NCI-H460 (cell line): ENCODE data around the gene LRRC55. TPM values are rescaled to one million over a fixed set of nuclear protein-coding genes. Genes with fewer than 3 reads are reported as not detected.

ENCODE experiments used
- DNase-seq: peaks from one replicate; pipeline ENCODE4 v3.0.0-alpha.2; 2016; ENCODE audit warnings: low read depth; ENCODE audit errors: extremely low read depth
- polyA plus RNA-seq: library from polyadenylated mRNA; depleted of rRNA; stranded (reverse); fragments of >200 nt; gene quantifications from 2 replicates; pipeline ENCODE4 v1.2.3, GENCODE V29; 2014; cell fraction: nucleus; rRNA removed
- total RNA-seq: library from RNA; depleted of rRNA; stranded (reverse); fragments of >200 nt; shearing (Covaris generic); gene quantifications from 2 replicates; pipeline ENCODE4 v1.2.3, GENCODE V29; 2014; rRNA removed

LRRC55 gene, protein sequence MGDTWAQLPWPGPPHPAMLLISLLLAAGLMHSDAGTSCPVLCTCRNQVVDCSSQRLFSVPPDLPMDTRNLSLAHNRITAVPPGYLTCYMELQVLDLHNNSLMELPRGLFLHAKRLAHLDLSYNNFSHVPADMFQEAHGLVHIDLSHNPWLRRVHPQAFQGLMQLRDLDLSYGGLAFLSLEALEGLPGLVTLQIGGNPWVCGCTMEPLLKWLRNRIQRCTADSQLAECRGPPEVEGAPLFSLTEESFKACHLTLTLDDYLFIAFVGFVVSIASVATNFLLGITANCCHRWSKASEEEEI
- total RNA-seq = not detected in 2 replicates
- not detected in 2 replicates for polyA plus RNA-seq

DNA sequence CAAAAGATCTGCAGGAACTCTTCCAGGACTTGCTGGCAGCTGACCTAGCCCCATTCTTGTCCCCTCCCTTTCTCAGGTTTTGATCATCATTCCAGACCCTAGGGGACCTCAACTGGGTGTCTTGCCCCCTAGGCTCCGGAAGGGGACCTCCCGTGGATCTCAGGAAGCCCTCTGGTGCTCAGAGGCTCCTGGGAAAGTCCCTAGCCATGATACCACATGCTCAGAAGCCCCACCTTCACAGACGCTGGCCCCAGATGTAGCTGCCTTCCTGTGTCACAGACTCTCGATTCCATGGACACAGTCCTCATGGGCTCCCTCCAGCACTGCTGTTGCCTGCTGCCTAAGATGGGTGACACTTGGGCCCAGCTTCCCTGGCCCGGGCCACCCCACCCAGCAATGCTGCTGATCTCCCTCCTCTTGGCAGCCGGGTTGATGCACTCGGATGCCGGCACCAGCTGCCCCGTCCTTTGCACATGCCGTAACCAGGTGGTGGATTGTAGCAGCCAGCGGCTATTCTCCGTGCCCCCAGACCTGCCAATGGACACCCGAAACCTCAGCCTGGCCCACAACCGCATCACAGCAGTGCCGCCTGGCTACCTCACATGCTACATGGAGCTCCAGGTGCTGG lies at the start of gene LRRC55:
LRRC55 (plus strand) TSS at position 276 of the 628 bp plus-strand sequence; CDS start at position 346, 70 bp downstream.
- no peak for DNase-seq

DNA sequence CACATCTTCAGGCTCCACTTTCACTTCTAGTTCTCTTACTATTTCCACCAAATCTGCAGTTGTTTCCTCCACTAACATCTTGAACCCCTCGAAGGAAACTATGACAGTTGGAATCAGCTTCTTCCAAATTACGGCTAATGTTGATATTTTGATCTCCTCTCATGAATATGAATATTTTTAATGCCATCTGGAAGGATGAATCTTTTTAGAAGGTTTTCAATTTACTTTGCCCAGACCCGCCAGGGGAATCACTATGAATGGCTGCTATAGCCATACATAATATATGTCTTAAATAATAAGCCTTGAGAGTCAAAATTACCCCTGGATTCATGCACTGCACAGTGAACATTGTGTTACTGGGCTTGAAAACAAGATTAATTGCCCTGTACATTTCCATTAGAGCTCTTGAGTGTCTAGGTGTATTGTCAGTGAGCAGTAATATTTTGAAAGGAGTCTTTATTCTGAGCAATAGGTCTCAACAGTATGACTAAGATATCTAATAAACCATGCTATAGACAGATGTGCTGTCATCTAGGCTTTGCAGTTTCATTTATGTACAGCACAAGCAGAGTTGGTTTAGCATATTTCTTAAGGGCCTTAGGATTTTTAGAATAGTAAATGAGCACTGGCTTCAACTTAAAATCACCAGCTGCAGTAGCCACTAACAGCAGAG lies 48.3 kb upstream of the LRRC55 start:
- DNase-seq = no peak

DNA sequence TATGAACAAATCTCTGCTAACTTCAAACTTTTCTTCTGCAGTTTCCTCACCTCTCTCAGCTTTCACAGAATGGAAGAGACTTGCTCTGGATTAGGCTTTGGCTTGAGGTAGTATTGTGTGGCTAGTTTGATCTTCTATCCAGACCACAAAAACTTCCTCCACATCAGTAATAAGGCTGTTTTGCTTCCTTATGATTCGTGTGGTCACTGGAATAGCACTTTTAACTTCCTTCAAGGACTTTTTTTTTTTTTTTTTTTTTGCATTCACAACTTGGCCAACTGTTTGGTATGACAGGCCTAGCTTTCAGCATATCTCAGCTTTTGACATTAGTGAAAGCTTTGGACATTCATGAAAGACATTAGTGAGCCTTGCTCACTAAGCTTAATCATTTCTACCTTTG lies 47.5 kb upstream of the LRRC55 start:
- no peak for DNase-seq

DNA sequence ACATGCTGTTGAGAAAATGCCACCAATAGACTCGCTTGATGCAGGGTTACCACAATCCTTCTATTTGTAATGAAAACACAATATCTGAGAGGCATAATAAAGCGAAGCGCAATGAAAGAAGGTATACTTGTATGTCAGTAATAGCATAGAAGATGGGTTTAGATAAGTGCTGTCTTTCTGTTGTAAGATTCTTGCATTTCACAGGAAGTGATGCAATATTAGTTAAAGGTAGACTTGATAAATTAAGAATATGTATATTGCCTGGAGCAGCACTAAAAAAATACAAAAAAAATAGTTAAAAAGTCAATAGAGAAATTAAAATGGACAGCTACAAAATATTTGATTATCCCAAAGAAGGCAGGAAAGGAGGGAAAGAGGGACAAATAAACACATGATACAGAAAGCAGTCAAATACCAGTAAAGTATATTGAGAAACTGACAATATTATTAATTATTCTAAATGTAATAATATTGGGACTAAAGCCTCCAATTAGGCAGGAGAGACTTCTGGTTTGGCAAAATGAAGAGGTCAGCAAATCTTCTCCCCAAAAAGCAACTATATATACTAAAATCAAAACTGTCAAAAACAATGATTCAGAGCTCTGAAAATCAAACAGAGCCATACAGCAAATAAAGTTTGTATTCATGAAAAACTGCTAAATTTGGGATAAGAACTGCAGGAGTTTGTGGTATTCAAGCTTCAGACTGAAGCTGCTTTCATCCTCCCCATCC lies 46.6 kb upstream of the LRRC55 start:
- no peak for DNase-seq

DNA sequence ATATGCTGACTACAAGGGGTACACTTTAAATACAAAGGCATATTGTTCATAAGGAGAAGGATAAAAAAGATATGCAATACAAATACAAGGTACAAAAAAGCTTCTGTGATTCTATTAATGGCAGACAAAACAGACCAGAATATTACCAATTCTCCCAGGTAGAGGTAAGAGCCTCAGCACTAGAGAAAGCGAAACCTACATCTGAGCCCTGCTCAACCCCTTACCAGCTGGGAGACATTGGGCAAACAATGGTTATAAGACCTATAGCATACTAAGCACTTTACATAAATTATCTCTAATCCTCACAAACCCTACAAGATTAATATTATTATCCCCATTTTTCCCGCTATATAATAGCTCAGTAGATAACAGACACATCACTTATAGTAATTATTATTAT lies 41.2 kb upstream of the LRRC55 start:
- DNase-seq = no peak

DNA sequence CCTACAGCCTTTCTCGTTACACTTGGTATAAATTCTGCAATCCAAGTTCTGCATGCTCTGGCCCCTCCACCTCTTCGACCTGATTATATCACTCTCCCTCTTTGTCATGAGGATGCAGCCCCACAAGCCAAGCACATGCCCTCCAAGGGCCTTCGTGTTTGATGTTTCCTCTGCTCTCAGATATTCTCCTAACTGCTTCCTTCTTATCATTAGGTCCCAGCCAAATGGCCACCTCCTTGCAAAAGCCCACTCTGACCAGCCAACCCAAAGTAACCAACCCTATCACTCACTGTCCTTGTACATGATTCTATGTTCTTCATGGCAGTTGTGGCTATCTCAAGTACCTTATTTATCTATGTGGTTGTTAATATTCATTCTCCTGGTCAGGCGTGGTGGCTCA lies 38.3 kb upstream of the LRRC55 start:
- DNase-seq = no peak

DNA sequence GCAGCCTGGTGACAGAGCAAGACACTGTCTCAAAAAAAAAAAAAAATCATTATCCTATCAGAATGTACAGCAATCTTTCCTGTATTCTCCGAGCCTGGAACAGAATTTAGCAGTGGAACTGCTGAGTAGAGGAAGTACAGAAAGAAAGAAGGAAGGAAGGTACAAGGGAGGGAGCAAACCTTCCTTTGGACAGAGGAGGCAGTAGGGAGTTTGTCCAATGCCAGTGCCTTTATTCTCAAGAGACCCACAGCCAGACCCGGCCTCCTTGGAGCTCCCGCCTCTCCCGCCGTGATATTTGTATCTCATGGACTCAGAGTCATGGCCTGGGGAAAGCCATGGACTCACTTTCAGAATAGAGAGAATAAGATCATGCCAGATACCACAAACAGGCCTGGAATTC lies 37.7 kb upstream of the LRRC55 start:
- DNase-seq = no peak

DNA sequence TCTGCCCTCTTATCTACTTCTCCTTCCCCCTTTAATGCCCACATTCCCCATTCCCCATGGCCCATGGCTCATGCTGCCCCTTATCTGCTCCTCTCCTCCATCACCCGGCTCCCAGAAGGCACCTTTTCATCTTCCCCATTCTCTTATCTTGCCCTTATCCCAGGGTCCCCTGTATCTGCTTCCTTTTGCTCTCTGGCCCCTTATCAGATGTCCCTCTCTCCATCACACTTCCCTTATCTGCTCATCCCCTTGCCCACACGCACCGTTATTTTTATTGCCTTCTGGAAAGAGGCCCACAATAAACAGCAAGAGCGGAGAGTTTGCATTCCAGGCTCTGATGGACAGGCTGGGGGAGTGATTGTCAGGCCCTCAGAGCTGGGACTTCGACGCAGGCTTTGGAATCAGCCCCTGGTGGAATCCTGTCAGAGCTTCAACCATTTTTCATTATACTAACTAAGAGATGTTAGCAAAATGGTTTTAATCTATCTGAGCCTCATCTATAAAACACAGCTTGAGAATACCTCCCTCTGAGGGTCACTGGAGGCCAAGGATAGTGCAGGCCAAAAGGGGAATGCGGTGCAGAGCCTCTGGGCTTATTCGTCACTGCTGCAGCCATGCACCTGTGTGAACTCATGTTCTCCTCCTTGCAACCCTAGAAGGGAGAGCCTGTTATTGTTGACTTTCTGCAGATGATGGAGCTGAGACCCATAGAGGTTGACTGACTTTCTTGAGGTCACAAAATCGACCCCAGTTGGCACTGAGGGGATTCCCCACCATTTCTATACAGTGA lies 37.0 kb upstream of the LRRC55 start:
- no peak for DNase-seq

DNA sequence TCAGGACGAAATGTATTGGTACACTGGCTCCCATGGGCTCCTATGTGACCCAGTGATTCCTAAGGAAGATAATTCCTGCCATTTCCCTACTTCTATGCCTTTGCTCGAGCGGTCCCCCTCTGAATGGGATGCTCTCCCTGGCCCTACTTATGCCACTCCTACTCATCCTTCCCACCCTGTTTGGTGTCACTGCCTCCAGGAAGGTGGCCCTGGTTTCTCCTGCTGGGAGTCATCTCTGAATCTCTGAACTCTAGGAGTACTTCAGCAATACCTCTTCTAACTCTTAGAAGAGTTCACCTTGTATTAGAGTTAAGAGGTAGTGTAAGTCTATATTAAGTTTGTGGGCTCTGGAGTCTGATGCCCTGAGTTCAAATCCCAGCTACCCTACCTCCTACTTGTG lies 35.5 kb upstream of the LRRC55 start:
- no peak for DNase-seq

DNA sequence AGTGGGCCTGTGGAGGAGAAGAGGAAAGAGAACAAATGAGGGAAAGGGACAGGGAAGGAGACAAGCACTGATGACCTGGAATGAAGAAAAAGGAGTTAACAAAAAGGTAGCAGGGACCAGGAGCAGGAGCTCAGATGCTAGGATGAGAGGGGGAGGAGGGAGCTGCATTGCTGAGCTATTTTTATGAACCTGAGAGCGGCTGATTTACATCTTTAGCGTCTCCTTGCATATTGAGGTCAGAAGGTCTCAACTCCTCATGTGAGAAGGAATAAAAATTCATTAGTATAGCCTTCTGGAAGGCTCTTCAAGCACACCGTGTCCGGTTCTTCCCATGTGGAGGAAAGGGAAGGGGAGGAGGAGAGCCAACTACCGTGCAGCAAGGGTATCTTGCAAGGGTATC lies 33.1 kb upstream of the LRRC55 start:
- no peak for DNase-seq

DNA sequence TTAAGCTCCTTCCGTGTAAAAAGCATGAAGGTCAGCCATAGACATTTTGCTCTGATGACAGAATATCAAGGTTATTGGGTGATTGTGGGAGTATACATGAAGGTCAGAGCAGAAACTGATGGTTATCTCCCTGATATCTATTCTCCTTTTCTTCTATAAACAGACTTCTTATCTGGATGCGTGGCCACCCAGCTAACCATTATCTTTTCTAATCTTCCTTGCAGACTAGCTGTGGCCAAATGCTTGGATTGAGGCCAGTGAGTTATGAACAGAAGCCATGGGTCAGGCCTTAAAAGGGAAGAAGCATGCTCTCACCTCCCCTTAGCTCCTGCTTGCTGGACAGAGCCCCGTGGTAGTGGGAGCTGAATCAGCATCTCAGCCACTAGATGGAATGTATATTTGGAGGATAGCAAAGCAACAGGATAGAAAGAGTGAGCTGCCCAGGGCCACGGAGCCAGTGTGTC lies 31.3 kb upstream of the LRRC55 start:
- DNase-seq = no peak

DNA sequence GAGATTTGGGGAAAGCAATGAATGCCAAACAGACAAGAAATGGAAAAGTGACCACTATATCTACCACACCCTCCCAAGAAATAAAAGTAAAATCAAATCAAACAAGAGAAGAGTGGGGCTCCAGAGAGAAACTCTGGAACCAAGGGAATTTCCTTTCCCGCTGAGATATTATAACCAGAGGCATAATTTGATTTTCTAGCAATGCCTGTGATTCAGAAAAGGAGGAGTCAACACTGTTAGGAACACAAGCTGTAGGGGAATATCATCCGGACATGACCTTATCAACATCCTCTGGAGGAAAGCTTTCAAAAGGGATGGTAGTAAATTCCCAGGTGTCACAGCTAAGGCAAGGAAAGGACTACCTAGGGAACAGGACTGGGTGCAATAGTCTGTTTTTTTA lies 29.6 kb upstream of the LRRC55 start:
- no peak for DNase-seq

DNA sequence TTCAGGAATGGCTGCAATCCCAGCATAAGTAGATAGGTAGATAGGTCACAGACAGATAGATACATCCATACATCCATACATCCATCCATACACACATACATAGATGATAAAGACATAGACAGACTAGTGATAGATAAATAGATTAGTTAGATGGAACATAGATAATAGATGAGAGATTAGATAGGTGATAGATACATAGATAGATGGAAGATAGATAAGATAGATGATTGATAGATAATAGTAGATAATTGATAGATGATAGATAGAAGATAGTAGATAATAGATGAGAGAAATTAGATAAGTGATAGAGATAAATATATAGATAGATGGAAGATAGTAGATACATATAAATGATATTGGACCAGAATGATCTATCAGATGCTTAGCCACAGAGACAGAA lies 28.3 kb upstream of the LRRC55 start:
- no peak for DNase-seq

DNA sequence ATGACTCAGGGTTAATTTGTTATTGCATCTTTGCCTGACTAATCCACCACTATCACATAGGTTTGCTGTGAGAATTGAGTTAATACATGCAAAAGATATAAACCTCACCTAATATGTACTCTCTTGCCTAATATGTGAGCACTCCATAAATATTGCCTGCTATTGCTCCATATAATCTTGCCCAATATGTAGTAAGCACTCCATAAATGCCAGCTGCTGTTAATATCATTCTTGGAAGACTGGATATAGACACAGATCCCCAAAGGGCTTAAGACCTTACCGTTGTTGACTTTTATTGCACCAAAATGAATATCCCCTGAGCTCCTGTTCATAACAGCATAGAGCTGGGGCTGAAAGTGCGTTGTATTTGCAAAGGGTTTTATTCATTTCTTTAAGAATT lies 27.0 kb upstream of the LRRC55 start:
- DNase-seq = no peak

DNA sequence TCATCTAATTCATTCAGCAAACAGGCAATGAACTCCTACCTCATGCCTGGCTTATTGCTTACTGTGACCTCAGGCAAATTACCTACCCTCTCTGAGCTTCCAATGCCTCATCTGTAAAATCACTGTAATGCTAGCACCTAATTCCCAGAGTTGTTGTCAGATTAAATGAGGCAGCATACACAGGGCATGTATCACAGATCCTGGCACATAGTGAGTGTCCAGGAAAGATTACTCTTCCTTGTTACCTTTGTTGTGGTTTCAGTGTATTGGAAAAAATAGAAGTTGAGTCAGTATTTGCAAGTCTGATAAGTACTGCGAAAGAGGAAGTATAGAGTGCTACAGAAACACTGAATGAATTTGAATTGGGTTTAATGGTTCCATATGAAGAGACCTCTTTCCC lies 26.4 kb upstream of the LRRC55 start:
- no peak for DNase-seq

DNA sequence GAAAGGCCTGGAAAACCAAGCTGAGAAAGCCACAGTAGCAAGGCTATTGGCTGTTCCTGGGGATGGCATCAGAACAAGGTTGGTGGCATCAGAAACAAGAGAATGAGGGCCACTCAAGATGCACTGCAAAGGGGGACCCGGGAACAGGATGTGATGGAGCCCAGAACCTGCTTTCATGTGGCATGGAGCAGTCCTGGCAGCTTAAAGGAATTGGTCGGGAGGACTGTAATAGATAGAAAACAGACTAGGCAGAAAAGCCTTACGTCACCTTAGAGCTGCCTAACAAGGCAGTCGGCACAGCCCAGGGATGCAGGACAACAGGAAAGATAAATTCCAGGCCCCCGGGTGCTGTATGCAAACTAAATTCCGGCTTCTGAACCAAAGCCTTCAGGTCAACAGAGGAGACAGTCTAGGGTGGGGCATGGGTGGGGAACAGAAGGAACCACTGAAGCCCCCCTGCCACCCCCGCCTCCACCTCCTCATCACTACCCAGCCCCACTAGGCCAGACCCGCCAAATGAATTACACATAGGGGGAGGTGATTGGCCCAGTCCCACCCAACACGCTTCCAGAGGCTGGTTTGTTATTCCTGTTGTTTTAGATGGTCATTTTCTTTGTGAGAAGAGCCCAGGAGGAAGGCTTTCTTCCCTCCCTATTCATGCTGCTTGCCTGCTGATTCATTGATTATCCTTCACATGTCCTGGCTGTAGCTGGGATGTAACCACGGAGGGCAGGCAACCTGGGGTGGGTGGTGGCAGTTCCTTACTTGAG lies 25.7 kb upstream of the LRRC55 start:
- DNase-seq = no peak

DNA sequence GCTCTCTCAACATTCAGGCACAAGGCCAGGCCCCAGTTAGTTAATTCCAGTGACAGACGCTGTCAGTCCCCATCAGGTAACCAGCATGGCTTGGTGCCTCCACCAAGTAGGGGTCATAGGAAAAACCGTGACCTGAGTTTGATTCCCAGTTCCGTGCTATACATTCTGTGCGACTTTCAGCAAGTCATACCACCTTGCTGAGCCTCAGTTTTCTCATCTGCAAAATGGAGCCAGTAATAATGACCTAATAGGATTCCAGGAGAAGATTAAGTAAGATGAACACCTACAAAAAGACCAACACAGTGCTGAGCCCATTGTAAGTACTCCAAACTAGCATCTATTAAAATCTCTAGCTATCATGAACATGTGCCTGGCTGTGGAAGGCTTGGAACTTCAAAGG lies 24.8 kb upstream of the LRRC55 start:
- DNase-seq = no peak

DNA sequence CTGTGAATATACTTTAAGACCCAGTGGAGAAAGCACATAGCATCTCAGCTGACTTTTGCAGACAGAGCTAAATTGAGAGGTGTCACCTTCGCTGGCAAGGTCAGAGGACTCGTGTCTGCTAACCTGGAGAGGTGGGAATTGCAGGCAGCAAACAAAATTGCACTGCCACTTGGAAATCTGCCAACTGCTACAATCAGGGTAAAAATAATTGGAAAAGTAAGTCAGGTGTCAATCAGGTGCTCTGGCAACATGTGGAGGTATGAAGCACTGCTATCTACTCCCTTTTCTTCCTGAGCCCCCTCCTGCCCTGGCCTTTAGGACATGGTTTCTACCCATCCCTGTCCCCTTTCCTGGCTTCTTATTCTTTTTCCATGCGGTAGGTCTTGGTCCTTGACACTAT lies 24.1 kb upstream of the LRRC55 start:
- no peak for DNase-seq

DNA sequence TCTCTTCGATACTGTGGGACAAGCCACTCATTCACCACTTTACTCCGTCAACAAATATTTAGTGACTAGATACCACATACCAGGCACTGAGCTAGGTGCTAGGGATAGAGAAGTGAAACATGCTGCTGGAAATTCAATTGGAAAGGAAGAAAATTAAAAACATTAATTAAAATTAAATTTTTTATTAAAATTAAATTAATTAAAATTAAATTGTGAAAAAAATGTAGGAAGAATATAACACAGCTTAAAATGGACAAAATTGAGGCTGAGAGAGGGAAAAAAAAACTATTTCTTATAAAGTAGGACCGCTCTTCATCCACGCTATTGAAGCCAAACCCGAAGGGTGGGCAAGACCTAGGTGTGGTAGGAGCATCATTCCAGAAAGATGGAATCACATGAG lies 23.6 kb upstream of the LRRC55 start:
- DNase-seq = no peak

DNA sequence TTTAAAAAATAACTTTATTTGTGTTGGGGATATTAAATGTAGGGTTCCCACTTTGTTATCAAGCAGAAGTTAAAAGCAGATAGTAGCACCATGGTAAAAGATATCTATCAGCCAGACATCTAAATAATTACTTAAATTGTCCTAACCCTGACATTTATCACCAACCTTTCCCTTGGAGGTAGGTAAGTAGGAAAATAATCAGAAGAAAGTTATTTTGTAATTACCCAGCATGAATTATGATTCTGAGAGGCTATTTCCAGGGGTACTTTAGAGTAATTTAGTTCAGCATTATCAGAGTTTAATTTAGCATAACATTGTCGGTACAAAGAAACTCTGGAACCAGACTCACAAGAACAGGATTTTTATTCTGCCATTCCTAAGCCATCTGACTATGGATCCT lies 23.2 kb upstream of the LRRC55 start:
- no peak for DNase-seq
